ENCODE measurements around the gene PPEF1.

GRCh38 chrX:18682979-18683387 is 24.5 kb upstream of the PPEF1 start:
- TF ChIP-seq, protein P1, sequence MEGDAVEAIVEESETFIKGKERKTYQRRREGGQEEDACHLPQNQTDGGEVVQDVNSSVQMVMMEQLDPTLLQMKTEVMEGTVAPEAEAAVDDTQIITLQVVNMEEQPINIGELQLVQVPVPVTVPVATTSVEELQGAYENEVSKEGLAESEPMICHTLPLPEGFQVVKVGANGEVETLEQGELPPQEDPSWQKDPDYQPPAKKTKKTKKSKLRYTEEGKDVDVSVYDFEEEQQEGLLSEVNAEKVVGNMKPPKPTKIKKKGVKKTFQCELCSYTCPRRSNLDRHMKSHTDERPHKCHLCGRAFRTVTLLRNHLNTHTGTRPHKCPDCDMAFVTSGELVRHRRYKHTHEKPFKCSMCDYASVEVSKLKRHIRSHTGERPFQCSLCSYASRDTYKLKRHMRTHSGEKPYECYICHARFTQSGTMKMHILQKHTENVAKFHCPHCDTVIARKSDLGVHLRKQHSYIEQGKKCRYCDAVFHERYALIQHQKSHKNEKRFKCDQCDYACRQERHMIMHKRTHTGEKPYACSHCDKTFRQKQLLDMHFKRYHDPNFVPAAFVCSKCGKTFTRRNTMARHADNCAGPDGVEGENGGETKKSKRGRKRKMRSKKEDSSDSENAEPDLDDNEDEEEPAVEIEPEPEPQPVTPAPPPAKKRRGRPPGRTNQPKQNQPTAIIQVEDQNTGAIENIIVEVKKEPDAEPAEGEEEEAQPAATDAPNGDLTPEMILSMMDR (IDR thresholded peaks at IDR 0.05), result no peak
- TF ChIP-seq POLR2A (IDR thresholded peaks at IDR 0.05), result no peak
